Common myeloid progenitor, CD34-positive (primary cell): ENCODE results near the gene CS.
A peak's percentile ranks its signal among the peaks of the same experiment; 100 is the strongest.

Experiments used
- CTCF ChIA-PET: fragments of 350-600 bp; sonication (Branson Sonifier 250); formaldehyde crosslinking; loops from one replicate; lab custom pipeline; 2021; ENCODE audit warnings: antibody characterized with exemption; lab: Charles Lee
- POLR2A ChIA-PET: fragments of 350-600 bp; sonication (Branson Sonifier 250); formaldehyde crosslinking; loops from one replicate; lab custom pipeline; 2021; ENCODE audit warnings: antibody characterized with exemption; lab: Charles Lee
- DNase-seq, 3 donors: peaks; one replicate each; pipeline versions ENCODE4 v3.0.0 to v3.0.0-alpha.2; 2013
- H3K27ac ChIP-seq, 2 experiments: 1 replicate in 1 of 2; 2 replicates in 1 of 2; pipeline ENCODE4 v1.7.0; 2013; ENCODE audit warnings: inconsistent platforms in 2 of 2, low read length in 2 of 2, mild to moderate bottlenecking in 2 of 2, low read depth in 1 of 2, moderate library complexity in 1 of 2; ENCODE audit not compliant: severe bottlenecking in 2 of 2, insufficient read depth in 1 of 2, poor library complexity in 1 of 2
- H3K27me3 ChIP-seq, 5 experiments: replicated peaks in 2 of 5; 1 replicate in 3 of 5; 2 replicates in 2 of 5; pipeline versions ENCODE4 v1.6.1 to v1.7.0; 2013; ENCODE audit warnings: low read length in 4 of 5, mild to moderate bottlenecking in 2 of 5, moderate library complexity in 2 of 5, inconsistent platforms in 1 of 5; ENCODE audit not compliant: insufficient read depth in 5 of 5, control insufficient read depth in 4 of 5
- H3K36me3 ChIP-seq, 4 experiments: 1 replicate in 2 of 4; 2 replicates in 2 of 4; pipeline versions ENCODE4 v1.6.1 to v1.7.0; 2013; ENCODE audit warnings: low read length in 3 of 4, control low read depth in 1 of 4, mild to moderate bottlenecking in 1 of 4; ENCODE audit not compliant: control insufficient read depth in 4 of 4, insufficient read depth in 4 of 4
- H3K4me1 ChIP-seq, 4 experiments: 1 replicate in 3 of 4; 2 replicates in 1 of 4; pipeline versions ENCODE4 v1.6.1 to v1.7.1; 2013; ENCODE audit warnings: low read length in 3 of 4, mild to moderate bottlenecking in 3 of 4, control low read depth in 1 of 4, inconsistent platforms in 1 of 4, moderate library complexity in 1 of 4; ENCODE audit not compliant: control insufficient read depth in 4 of 4, insufficient read depth in 4 of 4; ENCODE audit errors: control extremely low read depth in 1 of 4
- H3K4me3 ChIP-seq, 7 experiments: 1 replicate in 4 of 7; 2 replicates in 3 of 7; pipeline versions ENCODE4 v1.5.1 to v1.7.0; 2013; ENCODE audit warnings: mild to moderate bottlenecking in 7 of 7, low read length in 6 of 7, moderate library complexity in 6 of 7, inconsistent platforms in 2 of 7, low read depth in 2 of 7, control low read depth in 1 of 7; ENCODE audit not compliant: insufficient read depth in 4 of 7, control insufficient read depth in 1 of 7; ENCODE audit errors: extremely low read depth in 1 of 7
- H3K9me3 ChIP-seq, 5 experiments: 1 replicate in 4 of 5; 2 replicates in 1 of 5; pipeline versions ENCODE4 v1.6.1 to v1.7.1; 2013; ENCODE audit warnings: low read length in 4 of 5, mild to moderate bottlenecking in 2 of 5, inconsistent platforms in 1 of 5, low read depth in 1 of 5, moderate library complexity in 1 of 5; ENCODE audit not compliant: control insufficient read depth in 4 of 5, insufficient read depth in 2 of 5; ENCODE audit errors: control extremely low read depth in 1 of 5
- WGBS: methylation state at CpG from one replicate; pipeline ENCODE4 v1.1.5; 2013; ENCODE audit not compliant: insufficient coverage; 5-methylcytosine and 5-hydroxymethylcytosine counted together

Gene CS

DNA sequence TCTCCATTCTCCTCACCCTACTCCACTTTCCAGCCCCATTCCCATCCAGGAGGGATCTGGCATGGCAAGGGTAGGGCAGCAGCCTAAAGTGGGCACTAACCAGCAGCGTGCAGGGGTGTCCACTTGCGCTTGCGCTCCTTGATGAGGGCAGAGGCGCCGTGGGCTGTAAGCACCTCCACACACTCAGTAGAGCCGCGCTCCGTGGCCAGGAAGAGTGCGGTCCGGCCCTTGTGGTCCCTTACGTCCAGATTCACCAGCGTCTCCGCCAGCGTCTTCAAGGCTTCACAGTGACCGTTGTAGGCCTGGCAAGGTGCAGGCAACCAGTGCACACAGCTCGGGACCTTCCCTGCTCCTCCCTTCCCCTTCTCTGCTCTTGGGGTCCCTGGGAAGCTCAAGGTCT lies 52.2 kb downstream of the CS start:
- CTCF ChIA-PET: interaction anchor here (0.6 to 2.8 kb wide), 8 partner anchors 8 to 56 kb away, joined by 3 to 14 read pairs (median 4); partner anchors contain the start of genes ANKRD52 and RNF41
- Histone ChIP-seq H3K9me3 (no peaks in the 10 kb centered on the region), H3K27ac (no peak overlapping the region), H3K36me3 (peaks cover 12 to 83% (median 60%) of the 10 kb centered on the region in 4 experiments), H3K4me1 (no peaks in the 10 kb centered on the region), H3K27me3 (no peaks in the 10 kb centered on the region), H3K4me3 (no peak overlapping the region)
- no peak for DNase-seq
- WGBS: over 99% methylated on average over 16 of the region's 16 CpGs
- POLR2A ChIA-PET: interaction anchor here (1.1 kb wide), 1 partner anchor 12 kb away, joined by 3 read pairs; no protein-coding TSS in a partner anchor

GRCh38 chr12:56244494-56244893 lies 55.6 kb downstream of the CS start:
- WGBS: 100% methylated on average over 13 of the region's 14 CpGs
- CTCF ChIA-PET: interaction anchor here (1.2 kb wide), 1 partner anchor 11 kb away, joined by 4 read pairs; no protein-coding TSS in a partner anchor
- POLR2A ChIA-PET: no interaction called here
- DNase-seq: no peak
- Histone ChIP-seq H3K9me3 (no peaks in the 10 kb centered on the region), H3K27me3 (no peaks in the 10 kb centered on the region), H3K4me3 (no peak overlapping the region), H3K36me3 (peaks cover 10 to 89% (median 64%) of the 10 kb centered on the region in 4 experiments), H3K27ac (peak overlapping the region in 1 of 2 experiments; percentile 5), H3K4me1 (peaks cover 0 to 4% (median 0%) of the 10 kb centered on the region in 4 experiments)

- H3K4me3 ChIP-seq: no peak overlapping the region
- ChIA-PET CTCF (interaction anchor here (1.2 kb wide), 1 partner anchor 12 kb away, joined by 4 read pairs; no protein-coding TSS in a partner anchor), POLR2A (no interaction called here)
- H3K9me3 ChIP-seq: no peaks in the 10 kb centered on the region
- H3K27ac ChIP-seq: peak overlapping the region in 1 of 2 experiments; percentile 52
- DNase-seq: peak in 2 of 3 donors; percentile 53 to 63
- peaks cover 10 to 89% (median 61%) of the 10 kb centered on the region in 4 experiments for H3K36me3 ChIP-seq
- no peaks in the 10 kb centered on the region for H3K27me3 ChIP-seq
- no CpG with 5 or more reads among the region's 3 CpGs for WGBS
- H3K4me1 ChIP-seq: peaks cover 0 to 4% (median 0%) of the 10 kb centered on the region in 4 experiments
Observed at GRCh38 chr12:56243731-56244181, 56.4 kb downstream of the CS start.

GRCh38 chr12:56242986-56243385 lies 57.1 kb downstream of the CS start:
- H3K4me3 ChIP-seq: no peak overlapping the region
- H3K36me3 ChIP-seq: peaks cover 10 to 84% (median 57%) of the 10 kb centered on the region in 4 experiments
- no peak overlapping the region for H3K27ac ChIP-seq
- WGBS: 100% methylated on average over 7 of the region's 13 CpGs
- ChIA-PET POLR2A (no interaction called here), CTCF (interaction anchor here (1.4 kb wide), 1 partner anchor 15 kb away, joined by 5 read pairs; the partner anchor contains the start of gene ANKRD52)
- H3K9me3 ChIP-seq: no peaks in the 10 kb centered on the region
- H3K27me3 ChIP-seq: no peaks in the 10 kb centered on the region
- peaks cover 0 to 4% (median 0%) of the 10 kb centered on the region in 4 experiments for H3K4me1 ChIP-seq
- no peak for DNase-seq

DNA sequence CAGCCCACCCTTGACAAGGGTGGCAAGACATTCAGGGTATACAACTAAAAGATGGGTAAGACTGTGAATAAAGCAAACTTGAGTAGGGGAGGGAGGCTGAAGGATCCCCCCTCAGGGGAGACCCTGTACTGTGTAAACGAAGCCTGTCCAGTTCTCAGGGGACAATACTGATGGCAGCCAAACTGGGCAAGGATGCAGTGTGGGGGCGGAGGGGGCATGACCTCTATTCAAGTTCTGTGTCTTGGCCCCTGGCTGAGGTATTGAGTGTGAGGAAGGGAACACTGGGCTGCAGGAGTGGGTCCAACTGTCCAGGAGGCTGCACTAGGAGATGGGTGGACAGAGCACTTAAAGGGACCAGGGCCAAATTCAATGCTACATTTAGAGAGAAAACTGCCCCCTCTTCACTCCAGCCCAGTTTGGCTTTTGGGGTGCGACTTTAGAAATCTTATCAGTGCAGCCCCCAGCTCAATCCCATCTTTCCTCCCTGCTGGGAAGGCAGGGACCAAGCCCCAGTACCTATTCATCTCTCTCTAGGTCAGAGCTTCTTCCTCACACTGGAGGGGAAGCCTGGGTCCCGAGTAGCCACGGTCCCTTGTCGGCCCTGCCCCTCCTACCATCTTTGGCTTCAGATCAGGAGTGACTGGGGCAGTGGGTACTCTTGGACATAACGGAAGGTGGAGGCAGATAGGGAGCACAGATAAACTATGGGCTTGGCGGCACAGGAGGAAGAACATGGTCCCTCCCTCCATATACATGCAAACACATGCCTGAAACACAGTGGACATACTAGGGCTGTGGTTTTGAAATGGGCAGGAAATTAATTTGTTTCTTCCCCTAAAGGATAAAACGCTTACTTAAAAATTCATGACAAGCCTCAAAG lies 58.5 kb downstream of the CS start:
- peaks cover 8 to 81% (median 59%) of the 10 kb centered on the region in 4 experiments for H3K36me3 ChIP-seq

GRCh38 chr12:56237552-56237951 lies 62.6 kb downstream of the CS start:
- 86% methylated on average over 7 of the region's 11 CpGs for whole genome bisulfite sequencing
- ChIA-PET POLR2A (no interaction called here), CTCF (interaction anchor here (0.9 to 2.8 kb wide), 7 partner anchors 10 to 109 kb away, joined by 3 to 9 read pairs (median 5); partner anchors contain the start of gene ESYT1)
- peaks cover 0 to 3% (median 0%) of the 10 kb centered on the region in 4 experiments for H3K4me1 ChIP-seq
- no peaks in the 10 kb centered on the region for H3K27me3 ChIP-seq
- no peak overlapping the region for H3K4me3 ChIP-seq
- H3K27ac ChIP-seq: no peak overlapping the region
- H3K9me3 ChIP-seq: no peaks in the 10 kb centered on the region
- H3K36me3 ChIP-seq: peaks cover 2 to 54% (median 30%) of the 10 kb centered on the region in 4 experiments
- no peak for DNase-seq

More for the DNA sequence above, 58.5 kb downstream of the CS start:
- DNase-seq: no peak
- Histone ChIP-seq H3K27ac (peak overlapping the region in 1 of 2 experiments; percentile 32), H3K4me3 (no peak overlapping the region), H3K4me1 (peaks cover 0 to 4% (median 0%) of the 10 kb centered on the region in 4 experiments), H3K27me3 (no peaks in the 10 kb centered on the region), H3K9me3 (no peaks in the 10 kb centered on the region)
- ChIA-PET POLR2A (no interaction called here), CTCF (interaction anchor here (1.4 kb wide), 1 partner anchor 16 kb away, joined by 5 read pairs; the partner anchor contains the start of gene ANKRD52)
- 91% methylated on average over 4 of the region's 9 CpGs for WGBS
